Thoracic aorta endothelial cell (primary cell): Measurements from ENCODE around the gene OPN1MW2. TPM values are rescaled to one million over a fixed set of nuclear protein-coding genes. Genes with fewer than 3 reads are reported as not detected.

Experiments used
- total RNA-seq: library from RNA; depleted of rRNA; stranded (reverse); fragments of >200 nt; gene quantifications from 2 replicates; pipeline ENCODE4 v1.2.3, GENCODE V29; 2012

Gene OPN1MW2
- not detected in 2 replicates for total RNA-seq

DNA sequence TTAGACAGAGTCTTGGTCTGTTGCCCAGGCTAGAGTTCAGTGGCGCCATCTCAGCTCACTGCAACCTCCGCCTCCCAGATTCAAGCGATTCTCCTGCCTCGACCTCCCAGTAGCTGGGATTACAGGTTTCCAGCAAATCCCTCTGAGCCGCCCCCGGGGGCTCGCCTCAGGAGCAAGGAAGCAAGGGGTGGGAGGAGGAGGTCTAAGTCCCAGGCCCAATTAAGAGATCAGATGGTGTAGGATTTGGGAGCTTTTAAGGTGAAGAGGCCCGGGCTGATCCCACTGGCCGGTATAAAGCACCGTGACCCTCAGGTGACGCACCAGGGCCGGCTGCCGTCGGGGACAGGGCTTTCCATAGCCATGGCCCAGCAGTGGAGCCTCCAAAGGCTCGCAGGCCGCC, at the start of gene OPN1MW2:
TSS of gene OPN1MW2 (plus strand) at position 301 of the 400 bp plus-strand sequence. CDS start at position 361, 60 bp downstream.

DNA sequence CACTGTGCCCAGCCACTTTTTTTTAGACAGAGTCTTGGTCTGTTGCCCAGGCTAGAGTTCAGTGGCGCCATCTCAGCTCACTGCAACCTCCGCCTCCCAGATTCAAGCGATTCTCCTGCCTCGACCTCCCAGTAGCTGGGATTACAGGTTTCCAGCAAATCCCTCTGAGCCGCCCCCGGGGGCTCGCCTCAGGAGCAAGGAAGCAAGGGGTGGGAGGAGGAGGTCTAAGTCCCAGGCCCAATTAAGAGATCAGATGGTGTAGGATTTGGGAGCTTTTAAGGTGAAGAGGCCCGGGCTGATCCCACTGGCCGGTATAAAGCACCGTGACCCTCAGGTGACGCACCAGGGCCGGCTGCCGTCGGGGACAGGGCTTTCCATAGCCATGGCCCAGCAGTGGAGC, 37.3 kb upstream of the OPN1MW2 start, which contains the start of gene OPN1MW:
TSS of gene OPN1MW (plus strand) at position 301 of the 400 bp plus-strand sequence. CDS start at position 383, 82 bp downstream.

DNA sequence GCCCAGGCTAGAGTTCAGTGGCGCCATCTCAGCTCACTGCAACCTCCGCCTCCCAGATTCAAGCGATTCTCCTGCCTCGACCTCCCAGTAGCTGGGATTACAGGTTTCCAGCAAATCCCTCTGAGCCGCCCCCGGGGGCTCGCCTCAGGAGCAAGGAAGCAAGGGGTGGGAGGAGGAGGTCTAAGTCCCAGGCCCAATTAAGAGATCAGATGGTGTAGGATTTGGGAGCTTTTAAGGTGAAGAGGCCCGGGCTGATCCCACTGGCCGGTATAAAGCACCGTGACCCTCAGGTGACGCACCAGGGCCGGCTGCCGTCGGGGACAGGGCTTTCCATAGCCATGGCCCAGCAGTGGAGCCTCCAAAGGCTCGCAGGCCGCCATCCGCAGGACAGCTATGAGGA, 37.7 kb downstream of the OPN1MW2 start, which contains the start of gene OPN1MW3:
TSS of gene OPN1MW3 (plus strand) at position 301 of the 400 bp plus-strand sequence. CDS start at position 339, 38 bp downstream.

Other genes starting within 250 kb of the OPN1MW2 start
- gene HCFC1, start 247.9 kb upstream of the OPN1MW2 start, total RNA-seq = 40.6 and 56.9 TPM in 2 replicates
- 3.7 and 4.0 TPM in 2 replicates for gene TMEM187, start 247.0 kb upstream of the OPN1MW2 start, total RNA-seq
- 72.7 and 88.6 TPM in 2 replicates for gene IRAK1, start 199.9 kb upstream of the OPN1MW2 start, total RNA-seq
- gene MECP2, start 122.0 kb upstream of the OPN1MW2 start, total RNA-seq = 32.8 and 34.7 TPM in 2 replicates
- gene OPN1LW, start 75.5 kb upstream of the OPN1MW2 start, total RNA-seq = not detected in 2 replicates
- not detected in 2 replicates for gene OPN1MW, start 37.2 kb upstream of the OPN1MW2 start, total RNA-seq
- not detected in 2 replicates for gene OPN1MW3, start 37.8 kb downstream of the OPN1MW2 start, total RNA-seq
- gene TEX28, start 75.4 kb downstream of the OPN1MW2 start, total RNA-seq = not detected in 2 replicates
- gene TKTL1, start 76.0 kb downstream of the OPN1MW2 start, total RNA-seq = under 0.01 TPM in 1 of 2 replicates, not detected in the other
- gene FLNA, start 154.9 kb downstream of the OPN1MW2 start, total RNA-seq = 1,397 and 1,424 TPM in 2 replicates
- 32.3 and 38.3 TPM in 2 replicates for gene EMD, start 159.5 kb downstream of the OPN1MW2 start, total RNA-seq
- gene RPL10, start 178.6 kb downstream of the OPN1MW2 start, total RNA-seq = 2,059 and 2,767 TPM in 2 replicates
- gene DNASE1L1, start 189.5 kb downstream of the OPN1MW2 start, total RNA-seq = 72.6 and 76.0 TPM in 2 replicates
- 19.4 and 23.1 TPM in 2 replicates for gene TAFAZZIN, start 191.8 kb downstream of the OPN1MW2 start, total RNA-seq
- 65.6 and 70.3 TPM in 2 replicates for gene ATP6AP1, start 208.9 kb downstream of the OPN1MW2 start, total RNA-seq
- gene GDI1, start 217.4 kb downstream of the OPN1MW2 start, total RNA-seq = 76.2 and 88.4 TPM in 2 replicates
- gene FAM50A, start 224.4 kb downstream of the OPN1MW2 start, total RNA-seq = 30.4 and 43.2 TPM in 2 replicates
- gene PLXNA3, start 238.5 kb downstream of the OPN1MW2 start, total RNA-seq = 8.4 and 13.8 TPM in 2 replicates